AG09309 (cell line): Measurements from ENCODE around the gene COL6A3.

Source experiments
- DNase-seq: peaks from one replicate; pipeline ENCODE4 v3.0.0-alpha.2; 2010; ENCODE audit warnings: low read depth
- H3K4me3 ChIP-seq: 2 replicates; pipeline ENCODE4 v1.5.1; 2011; ENCODE audit warnings: mild to moderate bottlenecking, low read depth, low read length, moderate library complexity; ENCODE audit not compliant: control insufficient read depth
- CTCF ChIP-seq: IDR thresholded peaks from 2 replicates; pipeline ENCODE4 v1.5.1; 2011; ENCODE audit warnings: mild to moderate bottlenecking, low read depth, low read length, inconsistent platforms; ENCODE audit not compliant: insufficient read depth, control insufficient read depth; ENCODE audit errors: missing control alignments

Gene COL6A3

DNA sequence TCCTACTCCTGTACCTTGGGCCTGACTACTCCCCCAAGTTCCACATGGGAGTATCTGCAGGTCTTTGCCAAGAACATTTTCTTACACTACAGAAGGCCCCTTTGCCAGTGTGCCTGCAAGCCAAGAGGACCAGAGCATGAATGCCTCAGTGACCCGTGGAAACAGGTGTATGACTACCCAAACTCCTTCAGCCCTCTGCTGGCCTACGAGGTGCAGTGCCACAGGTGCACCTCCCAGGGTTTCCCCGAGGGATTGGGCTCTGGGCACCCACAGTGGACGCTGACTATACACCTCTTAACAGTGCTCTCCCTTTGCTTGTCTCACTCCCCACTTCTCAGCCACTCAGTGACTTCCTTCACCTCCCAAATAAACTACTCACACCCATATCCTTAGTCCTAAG, 91.4 kb downstream of the COL6A3 start:
- DNase-seq: no peak
- H3K4me3 ChIP-seq: no peak overlapping the region
- peak; percentile 42 for TF ChIP-seq CTCF

GRCh38 chr2:237321746-237322145, 92.2 kb downstream of the COL6A3 start:
- no peak for TF ChIP-seq CTCF
- no peak overlapping the region for H3K4me3 ChIP-seq
- no peak for DNase-seq

GRCh38 chr2:237320801-237321560, 93.0 kb downstream of the COL6A3 start:
- no peak for DNase-seq
- TF ChIP-seq CTCF: no peak
- H3K4me3 ChIP-seq: no peak overlapping the region

DNA sequence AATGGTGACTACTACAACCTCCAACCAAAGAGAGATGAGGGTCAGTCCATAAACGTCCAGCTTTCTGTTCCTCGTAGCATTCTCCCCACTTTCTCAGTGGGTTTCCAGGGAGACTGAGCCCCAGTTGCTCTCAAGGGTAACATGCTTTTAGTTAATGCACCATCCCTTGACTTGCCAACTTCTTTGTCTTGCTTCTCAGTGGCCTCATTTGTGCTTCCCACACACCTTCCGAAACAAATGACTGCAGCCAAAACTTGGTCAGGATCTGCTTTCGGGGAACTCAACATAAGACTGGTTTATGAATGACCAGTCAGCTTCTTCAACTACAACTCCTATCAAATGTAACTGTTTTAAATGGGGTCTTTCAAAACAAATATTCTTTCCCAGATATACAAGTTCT, 94.1 kb downstream of the COL6A3 start:
- H3K4me3 ChIP-seq: no peak overlapping the region
- no peak for DNase-seq
- no peak for TF ChIP-seq CTCF

GRCh38 chr2:237319086-237319820, 94.7 kb downstream of the COL6A3 start:
- no peak for DNase-seq
- TF ChIP-seq CTCF: no peak
- no peak overlapping the region for H3K4me3 ChIP-seq

DNA sequence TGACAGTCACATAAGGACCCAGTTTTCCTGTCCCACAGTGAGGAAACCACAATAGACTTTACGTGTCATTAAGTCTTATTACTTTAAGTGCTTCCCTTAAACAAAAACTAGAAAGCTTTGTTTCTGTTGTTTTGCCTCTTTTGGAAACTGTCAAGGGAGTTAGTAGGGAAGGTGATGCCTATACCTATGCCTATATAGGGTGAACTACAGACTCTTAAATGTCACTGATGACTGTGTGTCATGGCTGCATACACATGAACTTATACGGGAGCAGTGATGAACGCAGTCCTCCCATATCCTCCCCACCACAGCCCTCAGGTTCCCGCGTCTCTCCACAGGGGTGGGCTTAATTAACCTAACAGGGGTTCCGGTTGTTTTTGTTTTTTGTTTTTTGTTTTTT, 97.6 kb downstream of the COL6A3 start:
- TF ChIP-seq CTCF: no peak
- DNase-seq: no peak
- H3K4me3 ChIP-seq: no peak overlapping the region
